Chondrocyte (in vitro differentiated cells): ENCODE results near the gene TMEM163. TPM values are rescaled to one million over a fixed set of nuclear protein-coding genes. Genes with fewer than 3 reads are reported as not detected.
A peak's percentile ranks its signal among the peaks of the same experiment; 100 is the strongest.

Experiments
- DNase-seq: peaks from one replicate; pipeline ENCODE4 v3.0.0; 2021; ENCODE audit warnings: mixed read lengths, low spot score
- H3K27ac Mint-ChIP-seq: one replicate; pipeline ENCODE4 v1.8.0; 2021; ENCODE audit warnings: mild to moderate bottlenecking, moderate library complexity, mixed read lengths; ENCODE audit not compliant: unreplicated experiment
- H3K27me3 Mint-ChIP-seq: 2 replicates; pipeline ENCODE4 v1.8.0; 2021; ENCODE audit warnings: low read depth, mixed read lengths
- H3K36me3 Mint-ChIP-seq: 2 replicates; pipeline ENCODE4 v1.8.0; 2021; ENCODE audit warnings: low read depth, mixed read lengths
- H3K4me1 Mint-ChIP-seq: 2 replicates; pipeline ENCODE4 v1.8.0; 2021; ENCODE audit warnings: low read depth, mild to moderate bottlenecking, mixed read lengths
- H3K4me3 Mint-ChIP-seq: one replicate; pipeline ENCODE4 v1.8.0; 2021; ENCODE audit warnings: mild to moderate bottlenecking, moderate library complexity, mixed read lengths; ENCODE audit not compliant: unreplicated experiment
- H3K9me3 Mint-ChIP-seq: 2 replicates; pipeline ENCODE4 v1.8.0; 2021; ENCODE audit warnings: low read depth, mixed read lengths
- long read RNA-seq: library from polyadenylated mRNA; stranded (forward); transcript quantifications from one replicate; pipeline ENCODE4 v2.0.0, GENCODE V29; 2021
- total RNA-seq: library from RNA; stranded (reverse); gene quantifications from 3 replicates; pipeline ENCODE4 v1.2.1, GENCODE V29; 2021
- TF ChIP-seq, protein P1 (sequence below): fragments of 200-600 bp; sonication (generic); IDR thresholded peaks from 2 replicates; pipeline ENCODE4 v1.5.0; 2021; ENCODE audit warnings: antibody characterized with exemption, mild to moderate bottlenecking, moderate library complexity

TMEM163 gene
- 0.07 TPM in 1 of 3 replicates, not detected in the others for total RNA-seq
- long read RNA-seq, result 0 reads

DNA sequence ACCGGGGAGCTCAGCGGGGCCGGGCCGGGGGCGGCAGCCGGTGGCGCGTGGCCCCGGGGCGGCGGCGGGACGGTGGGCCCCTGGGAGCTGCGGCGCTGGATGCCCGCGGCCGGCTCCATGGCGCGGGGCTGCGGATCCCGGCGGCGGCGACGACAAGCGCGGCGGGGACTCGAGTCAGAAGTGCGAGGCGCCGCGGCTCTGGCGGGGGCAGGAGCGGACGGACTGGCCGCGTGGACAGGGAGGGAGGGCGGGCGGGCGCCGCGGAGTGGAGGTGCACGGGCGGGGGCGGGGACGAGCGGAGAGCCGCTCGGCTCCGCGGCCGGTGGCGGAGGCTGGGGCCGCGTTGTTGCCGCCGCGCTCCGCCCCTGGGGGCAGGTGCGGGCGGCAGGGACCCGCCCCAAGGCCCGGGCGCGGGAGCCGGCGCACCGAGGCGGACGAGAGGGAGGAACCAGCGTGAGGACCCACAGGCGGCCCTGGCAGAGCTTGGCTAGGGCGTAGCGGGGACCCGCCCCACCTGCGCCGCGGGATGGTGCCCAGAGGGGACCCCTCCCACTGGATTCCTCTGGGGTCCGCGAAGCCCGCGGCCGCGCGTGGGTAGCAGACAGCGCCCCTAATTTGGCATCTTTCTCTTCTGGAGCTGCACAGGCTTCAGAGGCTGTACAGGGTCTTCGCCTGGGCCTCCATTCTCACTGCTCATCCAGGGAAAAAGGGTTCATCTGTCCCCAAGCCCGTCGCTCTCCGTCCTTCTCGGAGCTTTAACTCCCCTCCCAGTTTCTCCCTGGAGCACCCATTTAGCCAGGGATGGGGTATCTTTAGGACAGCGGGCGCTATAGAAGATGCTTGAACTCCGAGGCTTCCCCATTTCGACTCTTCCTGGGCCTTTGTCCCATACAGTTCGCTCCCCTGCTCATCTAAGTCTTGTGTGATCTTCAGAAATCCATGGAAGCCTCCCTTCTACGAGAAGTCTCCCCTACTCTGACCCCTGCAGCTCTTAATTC, at the start of gene TMEM163:
TMEM163 (minus strand) TSS at position 184 of the 998 bp plus-strand sequence.
- no peak within 1 kb of the TSS for H3K27ac Mint-ChIP-seq
- H3K4me3 Mint-ChIP-seq, result peak within 1 kb of the TSS; percentile 70
- H3K36me3 Mint-ChIP-seq, result peaks cover 1% of the 10 kb centered on the region
- H3K27me3 Mint-ChIP-seq, result peaks cover 76% of the 10 kb centered on the region
- no peak for DNase-seq
- no peaks in the 10 kb centered on the region for H3K9me3 Mint-ChIP-seq
- peaks cover 10% of the 10 kb centered on the region for H3K4me1 Mint-ChIP-seq
- TF ChIP-seq, protein P1, sequence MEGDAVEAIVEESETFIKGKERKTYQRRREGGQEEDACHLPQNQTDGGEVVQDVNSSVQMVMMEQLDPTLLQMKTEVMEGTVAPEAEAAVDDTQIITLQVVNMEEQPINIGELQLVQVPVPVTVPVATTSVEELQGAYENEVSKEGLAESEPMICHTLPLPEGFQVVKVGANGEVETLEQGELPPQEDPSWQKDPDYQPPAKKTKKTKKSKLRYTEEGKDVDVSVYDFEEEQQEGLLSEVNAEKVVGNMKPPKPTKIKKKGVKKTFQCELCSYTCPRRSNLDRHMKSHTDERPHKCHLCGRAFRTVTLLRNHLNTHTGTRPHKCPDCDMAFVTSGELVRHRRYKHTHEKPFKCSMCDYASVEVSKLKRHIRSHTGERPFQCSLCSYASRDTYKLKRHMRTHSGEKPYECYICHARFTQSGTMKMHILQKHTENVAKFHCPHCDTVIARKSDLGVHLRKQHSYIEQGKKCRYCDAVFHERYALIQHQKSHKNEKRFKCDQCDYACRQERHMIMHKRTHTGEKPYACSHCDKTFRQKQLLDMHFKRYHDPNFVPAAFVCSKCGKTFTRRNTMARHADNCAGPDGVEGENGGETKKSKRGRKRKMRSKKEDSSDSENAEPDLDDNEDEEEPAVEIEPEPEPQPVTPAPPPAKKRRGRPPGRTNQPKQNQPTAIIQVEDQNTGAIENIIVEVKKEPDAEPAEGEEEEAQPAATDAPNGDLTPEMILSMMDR, result no peak

DNA sequence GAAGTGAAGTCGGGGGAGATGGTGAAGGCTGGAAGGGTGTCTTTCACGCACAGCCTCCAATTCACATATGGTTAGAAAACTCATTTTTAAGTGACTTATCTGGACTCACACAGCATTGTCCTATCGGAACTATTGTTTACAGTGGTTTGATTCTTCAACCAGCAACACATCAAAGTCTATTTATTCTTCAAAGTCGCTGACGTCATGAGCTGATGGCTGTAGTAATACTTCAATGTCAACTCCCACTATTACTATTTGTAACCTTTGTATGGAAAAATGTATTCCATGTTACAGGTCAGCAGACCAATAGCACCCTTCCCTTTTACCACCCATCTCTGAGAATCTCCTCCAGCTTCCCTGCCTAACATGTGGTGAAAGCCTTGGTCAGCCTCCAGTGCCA, 47.8 kb upstream of the TMEM163 start:
- Mint-ChIP-seq H3K4me3 (no peak overlapping the region), H3K27ac (no peak overlapping the region), H3K27me3 (peaks cover 13% of the 10 kb centered on the region), H3K9me3 (peaks cover 3% of the 10 kb centered on the region), H3K4me1 (peaks cover 1% of the 10 kb centered on the region), H3K36me3 (no peaks in the 10 kb centered on the region)
- TF ChIP-seq, protein P1, result no peak
- no peak for DNase-seq

DNA sequence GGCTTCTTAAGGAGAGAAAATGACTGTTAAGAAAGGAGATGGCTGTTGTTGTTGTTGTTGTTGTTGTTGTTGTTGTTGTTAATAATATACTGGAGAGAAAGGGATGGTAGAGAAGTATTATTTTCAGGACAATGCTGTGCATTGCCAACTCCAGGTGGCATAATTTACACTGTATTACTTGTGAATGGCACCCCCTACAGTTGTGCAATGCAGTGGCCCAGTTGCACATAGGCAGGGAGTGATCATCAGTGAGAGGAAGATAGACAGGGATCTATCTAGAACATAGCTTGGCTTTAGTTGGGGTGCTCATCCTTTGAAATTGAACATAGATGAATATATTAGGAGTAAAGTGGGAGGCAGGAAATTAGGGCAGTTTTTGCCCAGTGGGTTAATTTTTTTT, 47.2 kb upstream of the TMEM163 start:
- Mint-ChIP-seq H3K9me3 (peaks cover 3% of the 10 kb centered on the region), H3K4me1 (peaks cover 6% of the 10 kb centered on the region), H3K36me3 (no peaks in the 10 kb centered on the region), H3K27me3 (peaks cover 13% of the 10 kb centered on the region), H3K27ac (no peak overlapping the region), H3K4me3 (no peak overlapping the region)
- TF ChIP-seq, protein P1, result no peak
- no peak for DNase-seq

DNA sequence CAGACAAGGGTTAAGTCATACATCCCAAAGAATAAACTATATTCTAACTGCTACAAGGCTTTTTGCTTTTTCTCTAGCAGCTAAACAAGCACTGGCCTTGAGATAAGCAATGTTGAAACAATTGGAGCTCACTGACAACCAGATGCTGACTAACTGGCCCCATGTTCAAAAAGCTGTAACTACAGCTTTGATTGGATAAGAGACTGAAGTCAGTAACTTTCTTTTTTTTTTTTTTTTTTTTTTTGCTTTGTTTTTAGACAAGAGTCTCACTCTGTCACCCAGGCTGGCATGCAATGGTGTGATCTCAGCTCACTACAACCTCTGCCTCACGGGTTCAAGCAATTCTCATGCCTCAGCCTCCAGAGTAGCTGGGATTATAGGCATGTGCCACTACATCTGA, 45.4 kb upstream of the TMEM163 start:
- Mint-ChIP-seq H3K4me3 (no peak overlapping the region), H3K27me3 (peaks cover 11% of the 10 kb centered on the region), H3K27ac (no peak overlapping the region), H3K9me3 (peaks cover 3% of the 10 kb centered on the region), H3K36me3 (no peaks in the 10 kb centered on the region), H3K4me1 (peaks cover 6% of the 10 kb centered on the region)
- DNase-seq, result no peak
- TF ChIP-seq, protein P1, result no peak

DNA sequence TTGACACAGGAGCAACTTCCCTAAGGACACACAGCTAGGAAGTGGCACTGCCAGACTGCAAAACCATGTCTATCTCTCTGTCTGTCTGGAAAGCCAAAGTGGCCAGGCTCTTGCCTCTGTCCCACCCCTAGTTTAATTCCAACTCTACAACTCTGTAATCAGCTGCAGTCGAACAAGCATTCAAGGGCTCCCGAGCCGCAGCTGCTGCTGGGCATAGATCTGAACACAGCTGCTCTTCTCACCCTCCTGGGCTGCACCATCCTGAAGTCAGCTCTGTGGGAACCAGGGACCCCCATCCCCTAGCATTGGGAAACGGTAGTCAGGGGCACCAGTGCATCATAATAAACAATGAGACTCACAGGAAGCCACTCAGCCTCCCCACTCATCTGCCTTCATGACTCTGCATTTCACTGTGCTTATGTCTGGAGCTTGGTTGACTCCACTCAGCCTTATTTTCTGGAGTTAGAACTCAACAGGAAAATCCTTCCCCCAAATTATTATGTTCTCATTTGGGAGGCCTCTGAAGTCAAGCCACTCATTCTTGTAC, 44.4 kb upstream of the TMEM163 start:
- Mint-ChIP-seq H3K36me3 (no peaks in the 10 kb centered on the region), H3K27me3 (peaks cover 11% of the 10 kb centered on the region), H3K27ac (no peak overlapping the region), H3K9me3 (peaks cover 3% of the 10 kb centered on the region), H3K4me1 (peaks cover 6% of the 10 kb centered on the region), H3K4me3 (no peak overlapping the region)
- TF ChIP-seq, protein P1, result no peak
- no peak for DNase-seq
